Measurements from ENCODE around the gene UBE2D1. TPM values are rescaled to one million over a fixed set of nuclear protein-coding genes. Genes with fewer than 3 reads are reported as not detected.
A peak's percentile ranks its signal among the peaks of the same experiment; 100 is the strongest.

The UBE2D1 gene
- total RNA-seq, 6 donors from 2014 or later = 2.1 to 28.6 (median 16.4) TPM

- peak in 1 of 2 donors; percentile 34 for DNase-seq
- H3K27me3 ChIP-seq = no peaks in the 10 kb centered on the region
- WGBS, 2 donors = 15 to 46% methylated on average over 3 of the region's 3 CpGs
Measured at GRCh38 chr10:58322072-58322834, 12.6 kb upstream of the UBE2D1 start.

DNA sequence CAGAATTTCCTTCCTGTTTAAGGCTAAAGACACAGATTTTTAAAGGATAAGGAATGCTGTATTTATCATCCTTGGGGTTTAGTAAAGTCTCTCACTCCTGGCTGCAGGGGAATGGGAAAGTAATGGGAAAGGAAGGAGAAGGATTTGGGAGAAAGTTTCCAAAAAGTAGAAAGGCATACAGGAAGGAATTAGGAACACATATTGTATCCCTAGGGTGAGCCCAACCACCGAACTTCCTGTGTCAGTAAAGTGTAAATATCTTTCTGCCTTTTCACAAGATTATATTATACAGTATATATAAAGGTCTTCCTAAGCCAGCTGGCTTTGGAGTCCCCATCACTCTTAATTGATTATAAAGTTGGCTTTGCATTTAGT lies 12.0 kb upstream of the UBE2D1 start:
- H3K27ac ChIP-seq = no peak overlapping the region
- TF ChIP-seq POLR2A (IDR thresholded peaks at IDR 0.05) (no peak), EP300 (IDR thresholded peaks at IDR 0.05) (no peak), POLR2AphosphoS5 (IDR thresholded peaks at IDR 0.05) (no peak)
- TF ChIP-seq, protein P1, sequence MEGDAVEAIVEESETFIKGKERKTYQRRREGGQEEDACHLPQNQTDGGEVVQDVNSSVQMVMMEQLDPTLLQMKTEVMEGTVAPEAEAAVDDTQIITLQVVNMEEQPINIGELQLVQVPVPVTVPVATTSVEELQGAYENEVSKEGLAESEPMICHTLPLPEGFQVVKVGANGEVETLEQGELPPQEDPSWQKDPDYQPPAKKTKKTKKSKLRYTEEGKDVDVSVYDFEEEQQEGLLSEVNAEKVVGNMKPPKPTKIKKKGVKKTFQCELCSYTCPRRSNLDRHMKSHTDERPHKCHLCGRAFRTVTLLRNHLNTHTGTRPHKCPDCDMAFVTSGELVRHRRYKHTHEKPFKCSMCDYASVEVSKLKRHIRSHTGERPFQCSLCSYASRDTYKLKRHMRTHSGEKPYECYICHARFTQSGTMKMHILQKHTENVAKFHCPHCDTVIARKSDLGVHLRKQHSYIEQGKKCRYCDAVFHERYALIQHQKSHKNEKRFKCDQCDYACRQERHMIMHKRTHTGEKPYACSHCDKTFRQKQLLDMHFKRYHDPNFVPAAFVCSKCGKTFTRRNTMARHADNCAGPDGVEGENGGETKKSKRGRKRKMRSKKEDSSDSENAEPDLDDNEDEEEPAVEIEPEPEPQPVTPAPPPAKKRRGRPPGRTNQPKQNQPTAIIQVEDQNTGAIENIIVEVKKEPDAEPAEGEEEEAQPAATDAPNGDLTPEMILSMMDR (IDR thresholded peaks at IDR 0.05) = no peak
- DNase-seq (no peak), ATAC-seq (ENCODE audit: low FRiP score in 2 of 2) (no peak)
- no peaks in the 10 kb centered on the region for H3K27me3 ChIP-seq
- H3K36me3 ChIP-seq = no peaks in the 10 kb centered on the region
- 40 to 41% methylated on average over 1 of the region's 1 CpG for WGBS, 2 donors
- peaks cover 0 to 12% (median 4%) of the 10 kb centered on the region in 4 donors for H3K4me1 ChIP-seq
- no peak overlapping the region for H3K4me3 ChIP-seq
- no peaks in the 10 kb centered on the region for H3K9me3 ChIP-seq

More at GRCh38 chr10:58322072-58322834, 12.6 kb upstream of the UBE2D1 start:
- TF ChIP-seq POLR2A (IDR thresholded peaks at IDR 0.05) (no peak), EP300 (IDR thresholded peaks at IDR 0.05) (no peak), POLR2AphosphoS5 (IDR thresholded peaks at IDR 0.05) (no peak)
- TF ChIP-seq, protein P1 (IDR thresholded peaks at IDR 0.05) = no peak
- no peaks in the 10 kb centered on the region for H3K9me3 ChIP-seq
- H3K4me3 ChIP-seq = no peak overlapping the region
- no peak overlapping the region for H3K27ac ChIP-seq
- H3K4me1 ChIP-seq = peaks cover 0 to 12% (median 4%) of the 10 kb centered on the region in 4 donors
- peak in 1 of 2 donors; percentile 76 for ATAC-seq (ENCODE audit: low FRiP score in 2 of 2)
- no peaks in the 10 kb centered on the region for H3K36me3 ChIP-seq

GRCh38 chr10:58326967-58327381 lies 7.8 kb upstream of the UBE2D1 start:
- H3K4me1 ChIP-seq = peaks cover 0 to 12% (median 4%) of the 10 kb centered on the region in 4 donors
- no peak overlapping the region for H3K4me3 ChIP-seq
- WGBS, 2 donors = 54 to 70% methylated on average over 3 to 25 of the region's 25 CpGs
- DNase-seq (peak in 1 of 2 donors; percentile 84), ATAC-seq (ENCODE audit: low FRiP score in 2 of 2) (peak; percentile 19 to 92)
- TF ChIP-seq EP300 (IDR thresholded peaks at IDR 0.05) (no peak), POLR2A (IDR thresholded peaks at IDR 0.05) (no peak), POLR2AphosphoS5 (IDR thresholded peaks at IDR 0.05) (no peak)
- TF ChIP-seq, protein P1 (IDR thresholded peaks at IDR 0.05) = no peak
- H3K36me3 ChIP-seq = no peaks in the 10 kb centered on the region
- H3K27ac ChIP-seq = no peak overlapping the region
- H3K27me3 ChIP-seq = no peaks in the 10 kb centered on the region
- no peaks in the 10 kb centered on the region for H3K9me3 ChIP-seq

DNA sequence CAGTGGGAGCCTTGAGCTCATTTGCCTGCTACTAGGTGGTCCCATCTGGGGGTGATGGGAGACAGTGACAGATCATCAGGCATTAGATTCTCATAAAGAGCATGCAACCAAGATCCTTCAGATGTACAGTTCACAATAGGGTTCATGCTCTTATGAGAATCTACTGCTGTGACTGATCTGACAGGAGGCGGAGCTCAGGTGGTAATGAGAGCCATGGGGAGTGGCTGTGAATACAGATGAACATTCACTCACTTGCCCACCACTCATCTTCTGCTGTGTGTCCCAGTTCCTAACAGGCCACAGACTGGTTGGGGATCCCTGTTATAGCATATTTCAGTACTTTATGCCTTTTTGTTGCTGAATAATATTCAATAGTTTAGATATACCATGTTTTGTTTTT lies 6.6 kb upstream of the UBE2D1 start:
- no peak overlapping the region for H3K4me3 ChIP-seq
- H3K9me3 ChIP-seq = no peaks in the 10 kb centered on the region
- peaks cover 0 to under 1% (median 0%) of the 10 kb centered on the region in 4 donors for H3K4me1 ChIP-seq
- DNase-seq (no peak), ATAC-seq (ENCODE audit: low FRiP score in 2 of 2) (no peak)
- no peak overlapping the region for H3K27ac ChIP-seq
- WGBS, 2 donors = 95 to 100% methylated on average over 1 of the region's 1 CpG
- TF ChIP-seq, protein P1 (IDR thresholded peaks at IDR 0.05) = no peak
- TF ChIP-seq POLR2A (IDR thresholded peaks at IDR 0.05) (no peak), EP300 (IDR thresholded peaks at IDR 0.05) (no peak), POLR2AphosphoS5 (IDR thresholded peaks at IDR 0.05) (no peak)
- H3K27me3 ChIP-seq = no peaks in the 10 kb centered on the region
- no peaks in the 10 kb centered on the region for H3K36me3 ChIP-seq

All from upper lobe of left lung (tissue), 6 donors.